WTC11 (cell line): ENCODE data around the gene TMEM121. TPM values are rescaled to one million over a fixed set of nuclear protein-coding genes. Genes with fewer than 3 reads are reported as not detected.

ENCODE experiments used
- ATAC-seq: fragments of 200-7000 bp; cut with Tn5 transposase; 2 replicates; pipeline ENCODE4 v1.10.0; 2021; ENCODE audit warnings: mild to moderate bottlenecking, moderate library complexity
- CTCF ChIA-PET: fragments of 300-600 bp; sonication (Branson Sonifier 250); formaldehyde crosslinking; loops from one replicate; lab custom pipeline; 2021; ENCODE audit warnings: antibody characterized with exemption; lab: Charles Lee
- POLR2A ChIA-PET: fragments of 350-600 bp; sonication (Branson Sonifier 250); formaldehyde crosslinking; loops from one replicate; lab custom pipeline; 2021; ENCODE audit warnings: antibody characterized with exemption; lab: Charles Lee
- DNase-seq: peaks from one replicate; pipeline ENCODE4 v3.0.0; 2021; ENCODE audit warnings: low spot score
- H3K27ac Mint-ChIP-seq: 2 replicates; pipeline ENCODE4 v1.8.0; 2021; ENCODE audit warnings: mixed read lengths
- H3K27me3 Mint-ChIP-seq: 2 replicates; pipeline ENCODE4 v1.8.0; 2021; ENCODE audit warnings: low read depth, mild to moderate bottlenecking, moderate library complexity, mixed read lengths
- H3K36me3 Mint-ChIP-seq: 2 replicates; pipeline ENCODE4 v1.8.0; 2021; ENCODE audit warnings: mixed read lengths
- H3K4me1 Mint-ChIP-seq: 2 replicates; pipeline ENCODE4 v1.8.0; 2022; ENCODE audit warnings: mixed read lengths
- H3K4me3 Mint-ChIP-seq: 2 replicates; pipeline ENCODE4 v1.8.0; 2021; ENCODE audit warnings: mild to moderate bottlenecking, moderate library complexity, mixed read lengths
- H3K9me3 Mint-ChIP-seq: 2 replicates; pipeline ENCODE4 v1.8.0; 2021; ENCODE audit warnings: mixed read lengths
- JUN ChIP-seq: sonication (generic); formaldehyde crosslinking; IDR thresholded peaks from 2 replicates; pipeline ENCODE4 v1.8.0; 2023; ENCODE audit warnings: mild to moderate bottlenecking, missing genetic modification reagents
- KAT7 ChIP-seq: sonication (generic); formaldehyde crosslinking; IDR thresholded peaks from 2 replicates; pipeline ENCODE4 v1.8.1; 2023; ENCODE audit warnings: missing genetic modification reagents, mild to moderate bottlenecking, borderline replicate concordance
- NR1H2 ChIP-seq: sonication (generic); formaldehyde crosslinking; IDR thresholded peaks from 2 replicates; pipeline ENCODE4 v1.9.0; 2021; ENCODE audit warnings: mild to moderate bottlenecking, moderate library complexity, missing genetic modification reagents
- OVOL2 ChIP-seq: fragments of 250-450 bp; sonication (Bioruptor Pico); IDR thresholded peaks from 2 replicates; pipeline ENCODE4 v1.9.0; 2021; ENCODE audit warnings: mild to moderate bottlenecking, borderline replicate concordance
- PRRX2 ChIP-seq: fragments of 250-450 bp; sonication (Bioruptor Pico); IDR thresholded peaks from 2 replicates; pipeline ENCODE4 v1.8.0; 2021; ENCODE audit warnings: mild to moderate bottlenecking
- TEAD4 ChIP-seq: sonication (generic); formaldehyde crosslinking; IDR thresholded peaks from 2 replicates; pipeline ENCODE4 v1.8.0; 2022; ENCODE audit warnings: mild to moderate bottlenecking, missing genetic modification reagents
- ZNF138 ChIP-seq: sonication (generic); formaldehyde crosslinking; conservative IDR thresholded peaks from 2 replicates; pipeline ENCODE4 v1.8.1; 2022; ENCODE audit warnings: mild to moderate bottlenecking, moderate library complexity, missing genetic modification reagents
- ZNF232 ChIP-seq: sonication (generic); formaldehyde crosslinking; IDR thresholded peaks from 2 replicates; pipeline ENCODE4 v1.8.0; 2022; ENCODE audit warnings: mild to moderate bottlenecking, missing genetic modification reagents
- ZNF263 ChIP-seq: sonication (generic); formaldehyde crosslinking; IDR thresholded peaks from 2 replicates; pipeline ENCODE4 v1.8.1; 2022; ENCODE audit warnings: low read depth, mild to moderate bottlenecking, moderate library complexity, missing genetic modification reagents
- ZNF396 ChIP-seq: fragments of 250-450 bp; sonication (Bioruptor Pico); IDR thresholded peaks from 2 replicates; pipeline ENCODE4 v1.8.0; 2021; ENCODE audit warnings: mild to moderate bottlenecking, moderate library complexity, borderline replicate concordance
- ZNF671 ChIP-seq: fragments of 250-450 bp; sonication (Bioruptor Pico); IDR thresholded peaks from 2 replicates; pipeline ENCODE4 v1.8.0; 2021; ENCODE audit warnings: mild to moderate bottlenecking
- total RNA-seq: library from RNA; stranded (reverse); gene quantifications from 3 replicates; pipeline ENCODE4 v1.2.3, GENCODE V29; 2021
- TF ChIP-seq, protein P1 (sequence below): sonication (generic); formaldehyde crosslinking; IDR thresholded peaks from 2 replicates; pipeline ENCODE4 v1.8.1; 2023; ENCODE audit warnings: mild to moderate bottlenecking, moderate library complexity, missing genetic modification reagents
- TF ChIP-seq, protein P2 (sequence below): fragments of 250-450 bp; sonication (Bioruptor Pico); conservative IDR thresholded peaks from 2 replicates; pipeline ENCODE4 v1.9.0; 2021; ENCODE audit warnings: mild to moderate bottlenecking
- TF ChIP-seq, protein P3 (sequence below): sonication (generic); formaldehyde crosslinking; conservative IDR thresholded peaks from 2 replicates; pipeline ENCODE4 v1.8.1; 2023; ENCODE audit warnings: mild to moderate bottlenecking, low read depth, missing genetic modification reagents, moderate library complexity
- TF ChIP-seq, protein P4 (sequence below): fragments of 200-600 bp; IDR thresholded peaks from 2 replicates; pipeline ENCODE4 v1.8.0; 2022; ENCODE audit warnings: antibody characterized with exemption
- TF ChIP-seq, protein P5 (sequence below): fragments of 250-450 bp; sonication (Bioruptor Pico); IDR thresholded peaks from 2 replicates; pipeline ENCODE4 v1.8.0; 2021; ENCODE audit warnings: mild to moderate bottlenecking
- TF ChIP-seq, protein P6 (sequence below): sonication (generic); formaldehyde crosslinking; IDR thresholded peaks from 2 replicates; pipeline ENCODE4 v1.8.0; 2023; ENCODE audit warnings: missing genetic modification reagents, mild to moderate bottlenecking, borderline replicate concordance
- TF ChIP-seq, protein P7 (sequence below): fragments of 250-450 bp; sonication (Bioruptor Pico); IDR thresholded peaks from 2 replicates; pipeline ENCODE4 v1.9.0; 2021; ENCODE audit warnings: mild to moderate bottlenecking

Gene TMEM121
- total RNA-seq, 1 experiment from 2014 or later = 0.81 TPM

DNA sequence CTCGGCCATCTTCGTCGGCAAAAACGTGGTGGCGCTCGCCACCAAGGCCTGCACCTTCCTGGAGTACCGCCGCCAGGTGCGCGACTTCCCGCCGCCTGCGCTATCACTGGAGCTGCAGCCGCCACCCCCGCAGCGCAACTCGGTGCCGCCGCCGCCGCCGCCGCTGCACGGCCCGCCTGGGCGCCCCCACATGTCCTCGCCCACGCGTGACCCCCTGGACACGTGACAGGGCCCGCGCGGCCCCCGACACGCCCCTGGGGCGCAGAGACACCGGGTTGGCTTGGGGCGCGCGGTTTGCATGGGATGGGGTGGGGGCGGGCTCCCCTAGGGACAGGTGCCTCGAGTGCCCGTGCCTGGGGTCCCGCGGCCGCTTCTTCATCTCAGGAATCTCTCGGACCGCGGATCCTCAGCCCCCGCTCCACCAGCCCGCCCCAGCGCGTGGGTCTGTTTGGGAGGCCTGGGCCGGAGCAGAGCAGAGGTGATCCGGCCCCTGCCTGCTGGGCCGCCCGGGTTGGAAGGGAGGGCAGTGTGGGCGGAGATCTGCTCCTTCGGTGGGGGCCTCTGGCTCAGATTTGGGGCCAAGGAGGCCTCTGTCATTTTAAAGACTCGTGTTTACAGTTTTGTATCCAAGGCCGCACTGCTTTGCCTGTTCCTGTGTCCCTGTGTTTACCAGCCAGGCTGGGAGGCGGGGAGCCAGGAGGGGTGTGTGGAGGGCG lies 3.3 kb downstream of the TMEM121 start:
- ATAC-seq (no peak), DNase-seq (no peak)
- Mint-ChIP-seq H3K36me3 (peaks cover 12% of the 10 kb centered on the region; the same call in 1 of the 2 replicates), H3K27me3 (peaks cover 49% of the 10 kb centered on the region), H3K4me3 (no peak overlapping the region), H3K27ac (no peak overlapping the region), H3K9me3 (peaks cover 14% of the 10 kb centered on the region), H3K4me1 (no peaks in the 10 kb centered on the region)
- ChIA-PET CTCF (no interaction called here), POLR2A (no interaction called here)
- TF ChIP-seq ZNF396 (CRISPR knock-in tag) = no peak
- TF ChIP-seq, protein P1, sequence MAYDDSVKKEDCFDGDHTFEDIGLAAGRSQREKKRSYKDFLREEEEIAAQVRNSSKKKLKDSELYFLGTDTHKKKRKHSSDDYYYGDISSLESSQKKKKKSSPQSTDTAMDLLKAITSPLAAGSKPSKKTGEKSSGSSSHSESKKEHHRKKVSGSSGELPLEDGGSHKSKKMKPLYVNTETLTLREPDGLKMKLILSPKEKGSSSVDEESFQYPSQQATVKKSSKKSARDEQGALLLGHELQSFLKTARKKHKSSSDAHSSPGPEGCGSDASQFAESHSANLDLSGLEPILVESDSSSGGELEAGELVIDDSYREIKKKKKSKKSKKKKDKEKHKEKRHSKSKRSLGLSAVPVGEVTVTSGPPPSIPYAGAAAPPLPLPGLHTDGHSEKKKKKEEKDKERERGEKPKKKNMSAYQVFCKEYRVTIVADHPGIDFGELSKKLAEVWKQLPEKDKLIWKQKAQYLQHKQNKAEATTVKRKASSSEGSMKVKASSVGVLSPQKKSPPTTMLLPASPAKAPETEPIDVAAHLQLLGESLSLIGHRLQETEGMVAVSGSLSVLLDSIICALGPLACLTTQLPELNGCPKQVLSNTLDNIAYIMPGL (CRISPR knock-in tag) = no peak
- no peak for TF ChIP-seq ZNF263 (CRISPR knock-in tag)
- TF ChIP-seq, protein P2, sequence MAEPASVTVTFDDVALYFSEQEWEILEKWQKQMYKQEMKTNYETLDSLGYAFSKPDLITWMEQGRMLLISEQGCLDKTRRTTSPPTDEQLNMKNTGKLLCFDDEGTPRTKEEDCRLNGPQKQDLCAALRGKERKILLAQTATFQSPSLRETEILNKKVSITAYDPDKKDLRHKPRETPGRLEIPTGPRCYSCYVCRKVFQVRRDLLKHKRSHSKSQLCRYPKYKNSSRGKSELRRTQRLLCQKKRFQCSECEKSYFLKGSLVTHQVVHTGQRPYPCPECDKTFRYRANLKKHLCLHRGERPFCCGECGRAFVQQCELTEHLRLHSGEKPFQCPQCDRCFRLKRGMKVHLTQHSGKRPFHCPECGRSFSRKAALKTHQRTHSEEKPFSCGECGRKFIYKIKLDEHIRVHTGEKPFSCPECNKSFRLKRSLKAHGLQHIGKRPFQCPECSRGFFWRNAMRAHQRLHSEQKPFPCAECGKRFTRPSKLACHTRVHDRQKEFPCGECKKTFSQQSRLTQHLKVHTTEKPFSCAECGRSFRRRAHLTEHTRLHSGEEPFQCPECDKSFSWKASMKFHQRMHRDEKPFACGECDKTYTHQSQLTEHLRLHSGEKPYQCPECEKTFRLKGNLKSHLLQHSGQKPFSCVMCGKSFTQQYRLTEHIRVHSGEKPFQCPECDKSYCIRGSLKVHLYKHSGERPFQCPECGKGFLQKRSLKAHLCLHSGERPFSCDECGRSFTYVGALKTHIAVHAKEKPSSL (CRISPR knock-in tag) = no peak
- TF ChIP-seq NR1H2 (CRISPR knock-in tag) = no peak
- TF ChIP-seq, protein P3, sequence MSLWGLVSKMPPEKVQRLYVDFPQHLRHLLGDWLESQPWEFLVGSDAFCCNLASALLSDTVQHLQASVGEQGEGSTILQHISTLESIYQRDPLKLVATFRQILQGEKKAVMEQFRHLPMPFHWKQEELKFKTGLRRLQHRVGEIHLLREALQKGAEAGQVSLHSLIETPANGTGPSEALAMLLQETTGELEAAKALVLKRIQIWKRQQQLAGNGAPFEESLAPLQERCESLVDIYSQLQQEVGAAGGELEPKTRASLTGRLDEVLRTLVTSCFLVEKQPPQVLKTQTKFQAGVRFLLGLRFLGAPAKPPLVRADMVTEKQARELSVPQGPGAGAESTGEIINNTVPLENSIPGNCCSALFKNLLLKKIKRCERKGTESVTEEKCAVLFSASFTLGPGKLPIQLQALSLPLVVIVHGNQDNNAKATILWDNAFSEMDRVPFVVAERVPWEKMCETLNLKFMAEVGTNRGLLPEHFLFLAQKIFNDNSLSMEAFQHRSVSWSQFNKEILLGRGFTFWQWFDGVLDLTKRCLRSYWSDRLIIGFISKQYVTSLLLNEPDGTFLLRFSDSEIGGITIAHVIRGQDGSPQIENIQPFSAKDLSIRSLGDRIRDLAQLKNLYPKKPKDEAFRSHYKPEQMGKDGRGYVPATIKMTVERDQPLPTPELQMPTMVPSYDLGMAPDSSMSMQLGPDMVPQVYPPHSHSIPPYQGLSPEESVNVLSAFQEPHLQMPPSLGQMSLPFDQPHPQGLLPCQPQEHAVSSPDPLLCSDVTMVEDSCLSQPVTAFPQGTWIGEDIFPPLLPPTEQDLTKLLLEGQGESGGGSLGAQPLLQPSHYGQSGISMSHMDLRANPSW = no peak

DNA sequence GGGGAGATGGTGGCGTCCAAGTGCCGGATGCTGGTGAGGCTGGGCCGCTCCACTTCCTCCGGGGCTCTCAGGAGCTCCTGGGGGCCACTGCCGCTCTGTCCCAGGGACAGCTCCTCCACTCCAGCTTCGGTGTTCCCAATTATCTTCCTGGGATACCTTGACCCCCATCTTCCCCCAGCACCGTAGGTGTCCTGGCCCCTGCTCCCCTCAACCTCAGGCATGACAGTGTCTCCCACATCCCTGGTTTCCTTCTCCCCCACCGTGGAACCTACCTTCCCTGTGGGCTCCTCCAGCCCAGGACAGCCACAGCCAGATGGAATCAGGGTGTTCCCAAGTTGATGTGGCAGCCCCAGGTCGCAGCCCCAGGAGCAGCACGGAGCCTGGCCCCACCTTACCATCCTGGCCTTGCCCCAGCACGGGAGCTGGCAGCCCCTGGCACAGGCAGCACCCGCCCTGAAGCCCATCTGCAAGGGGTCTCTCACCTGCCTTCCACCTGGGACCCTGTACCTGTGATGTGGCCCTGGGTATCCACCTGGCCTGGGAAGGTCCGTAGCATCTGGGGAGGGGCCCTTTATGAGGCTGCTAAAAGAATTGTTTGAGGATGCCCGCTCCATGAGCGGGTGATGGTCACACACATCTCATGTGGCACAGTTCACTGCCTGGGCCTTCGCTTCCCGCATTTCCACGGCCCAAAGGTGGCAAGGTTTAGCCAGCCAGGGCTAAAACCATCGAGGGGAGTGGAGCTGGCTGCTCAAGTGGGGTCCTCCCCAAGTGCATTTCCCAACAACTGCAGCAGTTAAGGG lies 4.1 kb downstream of the TMEM121 start:
- ChIA-PET CTCF (no interaction called here), POLR2A (no interaction called here)
- no peaks in the 10 kb centered on the region for H3K4me1 Mint-ChIP-seq
- no peak overlapping the region for H3K4me3 Mint-ChIP-seq
- peaks cover 12% of the 10 kb centered on the region; the same call in 1 of the 2 replicates for H3K36me3 Mint-ChIP-seq
- DNase-seq (no peak), ATAC-seq (no peak)
- no peak overlapping the region for H3K27ac Mint-ChIP-seq
- H3K27me3 Mint-ChIP-seq = peaks cover 43% of the 10 kb centered on the region
- peaks cover 14% of the 10 kb centered on the region for H3K9me3 Mint-ChIP-seq
- TF ChIP-seq TEAD4 (no peak), JUN (CRISPR knock-in tag) (no peak), ZNF138 (CRISPR knock-in tag) (no peak), OVOL2 (CRISPR knock-in tag) (no peak), ZNF671 (CRISPR knock-in tag) (no peak), PRRX2 (CRISPR knock-in tag) (no peak), ZNF232 (CRISPR knock-in tag) (no peak), KAT7 (CRISPR knock-in tag) (no peak)
- TF ChIP-seq, protein P4, sequence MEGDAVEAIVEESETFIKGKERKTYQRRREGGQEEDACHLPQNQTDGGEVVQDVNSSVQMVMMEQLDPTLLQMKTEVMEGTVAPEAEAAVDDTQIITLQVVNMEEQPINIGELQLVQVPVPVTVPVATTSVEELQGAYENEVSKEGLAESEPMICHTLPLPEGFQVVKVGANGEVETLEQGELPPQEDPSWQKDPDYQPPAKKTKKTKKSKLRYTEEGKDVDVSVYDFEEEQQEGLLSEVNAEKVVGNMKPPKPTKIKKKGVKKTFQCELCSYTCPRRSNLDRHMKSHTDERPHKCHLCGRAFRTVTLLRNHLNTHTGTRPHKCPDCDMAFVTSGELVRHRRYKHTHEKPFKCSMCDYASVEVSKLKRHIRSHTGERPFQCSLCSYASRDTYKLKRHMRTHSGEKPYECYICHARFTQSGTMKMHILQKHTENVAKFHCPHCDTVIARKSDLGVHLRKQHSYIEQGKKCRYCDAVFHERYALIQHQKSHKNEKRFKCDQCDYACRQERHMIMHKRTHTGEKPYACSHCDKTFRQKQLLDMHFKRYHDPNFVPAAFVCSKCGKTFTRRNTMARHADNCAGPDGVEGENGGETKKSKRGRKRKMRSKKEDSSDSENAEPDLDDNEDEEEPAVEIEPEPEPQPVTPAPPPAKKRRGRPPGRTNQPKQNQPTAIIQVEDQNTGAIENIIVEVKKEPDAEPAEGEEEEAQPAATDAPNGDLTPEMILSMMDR = no peak
- TF ChIP-seq, protein P5, sequence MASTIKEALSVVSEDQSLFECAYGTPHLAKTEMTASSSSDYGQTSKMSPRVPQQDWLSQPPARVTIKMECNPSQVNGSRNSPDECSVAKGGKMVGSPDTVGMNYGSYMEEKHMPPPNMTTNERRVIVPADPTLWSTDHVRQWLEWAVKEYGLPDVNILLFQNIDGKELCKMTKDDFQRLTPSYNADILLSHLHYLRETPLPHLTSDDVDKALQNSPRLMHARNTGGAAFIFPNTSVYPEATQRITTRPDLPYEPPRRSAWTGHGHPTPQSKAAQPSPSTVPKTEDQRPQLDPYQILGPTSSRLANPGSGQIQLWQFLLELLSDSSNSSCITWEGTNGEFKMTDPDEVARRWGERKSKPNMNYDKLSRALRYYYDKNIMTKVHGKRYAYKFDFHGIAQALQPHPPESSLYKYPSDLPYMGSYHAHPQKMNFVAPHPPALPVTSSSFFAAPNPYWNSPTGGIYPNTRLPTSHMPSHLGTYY (CRISPR knock-in tag) = no peak
- TF ChIP-seq, protein P6, sequence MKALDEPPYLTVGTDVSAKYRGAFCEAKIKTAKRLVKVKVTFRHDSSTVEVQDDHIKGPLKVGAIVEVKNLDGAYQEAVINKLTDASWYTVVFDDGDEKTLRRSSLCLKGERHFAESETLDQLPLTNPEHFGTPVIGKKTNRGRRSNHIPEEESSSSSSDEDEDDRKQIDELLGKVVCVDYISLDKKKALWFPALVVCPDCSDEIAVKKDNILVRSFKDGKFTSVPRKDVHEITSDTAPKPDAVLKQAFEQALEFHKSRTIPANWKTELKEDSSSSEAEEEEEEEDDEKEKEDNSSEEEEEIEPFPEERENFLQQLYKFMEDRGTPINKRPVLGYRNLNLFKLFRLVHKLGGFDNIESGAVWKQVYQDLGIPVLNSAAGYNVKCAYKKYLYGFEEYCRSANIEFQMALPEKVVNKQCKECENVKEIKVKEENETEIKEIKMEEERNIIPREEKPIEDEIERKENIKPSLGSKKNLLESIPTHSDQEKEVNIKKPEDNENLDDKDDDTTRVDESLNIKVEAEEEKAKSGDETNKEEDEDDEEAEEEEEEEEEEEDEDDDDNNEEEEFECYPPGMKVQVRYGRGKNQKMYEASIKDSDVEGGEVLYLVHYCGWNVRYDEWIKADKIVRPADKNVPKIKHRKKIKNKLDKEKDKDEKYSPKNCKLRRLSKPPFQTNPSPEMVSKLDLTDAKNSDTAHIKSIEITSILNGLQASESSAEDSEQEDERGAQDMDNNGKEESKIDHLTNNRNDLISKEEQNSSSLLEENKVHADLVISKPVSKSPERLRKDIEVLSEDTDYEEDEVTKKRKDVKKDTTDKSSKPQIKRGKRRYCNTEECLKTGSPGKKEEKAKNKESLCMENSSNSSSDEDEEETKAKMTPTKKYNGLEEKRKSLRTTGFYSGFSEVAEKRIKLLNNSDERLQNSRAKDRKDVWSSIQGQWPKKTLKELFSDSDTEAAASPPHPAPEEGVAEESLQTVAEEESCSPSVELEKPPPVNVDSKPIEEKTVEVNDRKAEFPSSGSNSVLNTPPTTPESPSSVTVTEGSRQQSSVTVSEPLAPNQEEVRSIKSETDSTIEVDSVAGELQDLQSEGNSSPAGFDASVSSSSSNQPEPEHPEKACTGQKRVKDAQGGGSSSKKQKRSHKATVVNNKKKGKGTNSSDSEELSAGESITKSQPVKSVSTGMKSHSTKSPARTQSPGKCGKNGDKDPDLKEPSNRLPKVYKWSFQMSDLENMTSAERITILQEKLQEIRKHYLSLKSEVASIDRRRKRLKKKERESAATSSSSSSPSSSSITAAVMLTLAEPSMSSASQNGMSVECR = no peak
- TF ChIP-seq, protein P7, sequence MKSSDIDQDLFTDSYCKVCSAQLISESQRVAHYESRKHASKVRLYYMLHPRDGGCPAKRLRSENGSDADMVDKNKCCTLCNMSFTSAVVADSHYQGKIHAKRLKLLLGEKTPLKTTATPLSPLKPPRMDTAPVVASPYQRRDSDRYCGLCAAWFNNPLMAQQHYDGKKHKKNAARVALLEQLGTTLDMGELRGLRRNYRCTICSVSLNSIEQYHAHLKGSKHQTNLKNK (CRISPR knock-in tag) = no peak
